ENCODE results near the gene NOX3.

Gene NOX3

DNA sequence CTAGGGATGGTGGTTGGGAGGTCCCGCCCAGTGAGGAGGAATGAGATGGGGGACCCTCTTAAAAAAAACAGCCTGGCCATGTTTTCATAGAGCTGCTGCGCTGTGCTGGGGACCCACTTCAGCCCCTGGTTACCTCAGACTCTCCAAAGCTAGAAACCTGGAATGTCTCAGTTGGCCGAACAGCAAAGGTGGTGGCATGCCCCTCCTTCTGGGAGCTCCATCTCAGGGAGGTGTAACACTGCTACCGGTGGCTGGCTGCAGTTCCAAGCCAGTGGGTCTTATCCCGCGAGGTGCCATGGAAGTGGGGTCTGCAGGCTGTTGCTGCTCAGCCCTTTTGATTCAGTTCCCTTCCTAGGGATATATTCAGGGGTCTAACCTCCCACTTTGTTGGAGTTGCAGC lies 105.7 kb downstream of the NOX3 start:
- no peak overlapping the region for H3K27ac ChIP-seq
- TF ChIP-seq, protein P1, sequence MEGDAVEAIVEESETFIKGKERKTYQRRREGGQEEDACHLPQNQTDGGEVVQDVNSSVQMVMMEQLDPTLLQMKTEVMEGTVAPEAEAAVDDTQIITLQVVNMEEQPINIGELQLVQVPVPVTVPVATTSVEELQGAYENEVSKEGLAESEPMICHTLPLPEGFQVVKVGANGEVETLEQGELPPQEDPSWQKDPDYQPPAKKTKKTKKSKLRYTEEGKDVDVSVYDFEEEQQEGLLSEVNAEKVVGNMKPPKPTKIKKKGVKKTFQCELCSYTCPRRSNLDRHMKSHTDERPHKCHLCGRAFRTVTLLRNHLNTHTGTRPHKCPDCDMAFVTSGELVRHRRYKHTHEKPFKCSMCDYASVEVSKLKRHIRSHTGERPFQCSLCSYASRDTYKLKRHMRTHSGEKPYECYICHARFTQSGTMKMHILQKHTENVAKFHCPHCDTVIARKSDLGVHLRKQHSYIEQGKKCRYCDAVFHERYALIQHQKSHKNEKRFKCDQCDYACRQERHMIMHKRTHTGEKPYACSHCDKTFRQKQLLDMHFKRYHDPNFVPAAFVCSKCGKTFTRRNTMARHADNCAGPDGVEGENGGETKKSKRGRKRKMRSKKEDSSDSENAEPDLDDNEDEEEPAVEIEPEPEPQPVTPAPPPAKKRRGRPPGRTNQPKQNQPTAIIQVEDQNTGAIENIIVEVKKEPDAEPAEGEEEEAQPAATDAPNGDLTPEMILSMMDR (conservative IDR thresholded peaks at IDR 0.05), result no peak
- TF ChIP-seq ZFX (IDR thresholded peaks at IDR 0.05), result no peak

DNA sequence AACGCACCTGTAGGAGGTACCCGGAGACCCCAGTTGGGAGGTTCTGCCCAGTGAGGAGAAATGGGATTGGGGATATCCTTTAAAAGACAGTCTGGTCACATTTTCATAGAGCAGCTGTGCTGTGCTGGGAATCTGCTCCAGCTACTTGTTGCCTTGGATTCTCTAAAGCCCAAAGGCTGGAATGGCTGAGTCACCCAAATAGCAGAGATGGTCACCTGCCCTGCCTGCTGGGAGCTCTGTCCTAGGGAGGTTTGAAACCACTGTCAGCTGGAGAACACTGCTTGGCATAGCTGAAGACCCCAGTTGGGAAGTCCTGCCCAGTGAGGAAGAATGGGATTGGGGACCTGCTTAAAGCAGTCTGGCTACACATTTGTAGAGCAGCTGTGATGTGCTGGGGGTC lies 106.5 kb downstream of the NOX3 start:
- H3K27ac ChIP-seq, result no peak overlapping the region
- TF ChIP-seq, protein P1 (conservative IDR thresholded peaks at IDR 0.05), result no peak
- TF ChIP-seq ZFX (IDR thresholded peaks at IDR 0.05), result no peak

DNA sequence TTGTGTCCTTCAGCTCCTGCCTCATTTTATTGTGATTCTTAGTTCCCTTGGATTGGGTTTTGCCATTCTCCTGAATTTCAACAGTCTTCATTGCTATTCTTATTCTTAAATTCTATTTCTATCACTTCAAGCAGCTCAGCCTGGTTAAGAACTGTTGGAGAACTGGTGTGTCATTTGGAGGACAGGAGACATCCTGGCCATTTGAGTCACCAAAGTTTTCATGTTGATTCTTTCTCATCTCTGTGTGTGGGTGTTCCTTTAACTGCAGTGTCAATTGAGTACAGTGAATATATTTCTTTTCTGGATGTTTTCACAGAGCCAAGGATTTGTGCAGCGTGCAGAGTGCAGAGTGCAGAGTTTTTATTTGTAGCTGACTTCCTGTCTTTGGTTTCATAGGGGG lies 107.8 kb downstream of the NOX3 start:
- H3K27ac ChIP-seq, result no peak overlapping the region
- TF ChIP-seq, protein P1 (conservative IDR thresholded peaks at IDR 0.05), result no peak
- TF ChIP-seq ZFX (IDR thresholded peaks at IDR 0.05), result no peak

DNA sequence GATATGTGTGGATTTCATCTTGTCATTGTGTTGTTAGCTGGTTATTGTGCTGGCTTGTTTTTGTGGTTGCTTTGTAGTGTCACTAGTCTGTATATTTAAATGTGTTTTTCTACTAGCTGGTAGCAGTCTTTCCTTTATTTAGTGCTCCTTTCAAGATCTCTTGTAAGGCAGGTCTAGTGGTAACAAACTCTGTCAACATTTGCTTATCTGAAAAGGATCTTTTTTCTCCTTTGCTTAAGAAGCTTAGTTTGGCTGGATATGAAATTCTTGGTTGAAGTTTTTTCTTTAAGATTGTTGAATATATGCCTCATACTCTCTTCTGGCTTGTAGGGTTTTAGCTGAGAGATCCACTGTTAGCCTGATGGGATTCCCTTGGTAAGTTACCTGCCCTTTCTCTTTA lies 108.7 kb downstream of the NOX3 start:
- TF ChIP-seq, protein P1 (conservative IDR thresholded peaks at IDR 0.05), result no peak
- no peak for TF ChIP-seq ZFX (IDR thresholded peaks at IDR 0.05)
- H3K27ac ChIP-seq, result no peak overlapping the region

All from C4-2B (cell line).